GM21367 (cell line): ENCODE results near the gene RBMS3.
"Not testable (repeated sequence)": the region's sequence is repeated elsewhere in the genome, so short reads cannot be mapped to it uniquely, and the experiment has no call there.

Experiments
- ATAC-seq: cut with Tn5 transposase; IDR thresholded peaks from one replicate; pipeline ENCODE4 v1.9.1; 2021; ENCODE audit not compliant: unreplicated experiment

RBMS3 gene

DNA sequence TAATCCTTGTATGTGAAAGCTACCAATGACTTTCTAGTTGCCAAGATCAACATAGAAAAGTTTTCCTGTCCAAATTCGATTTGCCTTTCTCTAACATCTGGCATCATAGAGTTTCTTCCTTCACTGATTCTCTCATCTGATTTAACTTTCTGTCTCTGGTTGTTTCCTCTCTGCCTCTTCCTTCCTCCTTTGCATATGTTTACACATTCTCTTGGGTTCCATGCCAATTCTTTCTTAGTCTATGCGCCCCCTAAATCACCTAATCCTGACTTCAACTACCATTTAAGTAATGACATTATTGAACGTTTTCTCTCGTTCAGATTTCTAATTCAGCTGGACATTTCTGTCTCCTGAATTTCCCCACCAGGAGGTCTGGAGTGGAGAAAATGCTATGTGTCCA lies 763.6 kb downstream of the RBMS3 start:
- ATAC-seq = no peak

DNA sequence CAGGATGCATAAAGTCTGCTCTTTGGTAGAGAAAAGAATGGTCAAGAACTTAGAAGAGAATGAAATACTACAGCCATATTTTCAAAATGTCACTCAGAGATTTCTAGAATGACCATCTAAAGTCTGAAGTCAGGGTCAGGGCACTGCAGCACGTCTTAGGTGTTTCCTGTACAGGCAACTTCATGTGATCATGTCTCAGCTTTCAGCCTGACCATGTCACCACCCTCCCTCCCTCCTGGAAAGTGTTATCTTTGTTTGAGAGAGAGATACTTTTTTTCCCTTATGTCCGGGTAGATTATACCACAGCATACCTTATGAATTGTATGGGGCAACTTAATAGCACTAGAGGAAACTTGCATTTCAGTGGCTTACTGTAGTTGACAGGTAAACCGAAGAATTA lies 767.6 kb downstream of the RBMS3 start:
- no peak for ATAC-seq

DNA sequence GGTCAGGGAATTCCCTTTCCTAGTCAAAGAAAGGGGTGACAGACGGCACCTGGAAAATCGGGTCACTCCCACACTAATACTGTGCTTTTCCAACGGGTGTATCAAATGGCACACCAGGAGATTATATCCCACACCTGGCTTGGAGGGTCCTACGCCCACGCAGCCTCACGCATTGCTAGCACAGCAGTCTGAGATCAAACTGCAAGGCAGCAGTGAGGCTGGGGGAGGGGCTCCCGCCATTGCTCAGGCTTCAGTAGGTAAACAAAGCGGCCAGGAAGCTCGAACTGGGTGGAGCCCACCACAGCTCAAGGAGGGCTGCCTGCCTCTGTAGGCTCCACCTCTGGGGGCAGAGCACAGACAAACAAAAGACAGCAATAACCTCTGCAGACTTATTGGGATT lies 769.2 kb downstream of the RBMS3 start:
- ATAC-seq = not testable (repeated sequence)

DNA sequence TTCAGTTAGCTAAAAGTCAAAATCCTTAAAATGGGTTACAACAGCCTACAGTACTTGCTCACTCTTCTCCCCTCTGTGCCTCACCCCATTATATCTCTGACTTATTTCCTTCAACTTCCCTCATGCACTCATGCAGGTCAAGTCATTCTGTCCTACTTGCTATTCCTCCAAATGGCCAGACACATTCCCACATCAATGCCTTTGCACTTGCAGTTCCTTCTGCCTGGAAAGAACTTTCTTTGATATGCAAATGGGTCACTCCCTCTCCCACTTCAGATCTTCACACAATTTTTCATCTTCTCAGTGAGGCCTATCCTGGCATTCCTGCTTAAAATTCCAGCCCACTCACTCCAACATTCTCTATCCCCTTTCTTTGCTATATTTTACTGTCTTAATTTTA lies 778.4 kb downstream of the RBMS3 start:
- ATAC-seq = no peak
